Ecto neural progenitor cell (in vitro differentiated cells): ENCODE data around the gene PITPNC1.
A peak's percentile ranks its signal among the peaks of the same experiment; 100 is the strongest.
"Not testable (repeated sequence)": the region's sequence is repeated elsewhere in the genome, so short reads cannot be mapped to it uniquely, and the experiment has no call there.

Experiments used
- DNase-seq: peaks from one replicate; pipeline ENCODE4 v3.0.0-alpha.2; 2018; ENCODE audit warnings: low spot score

Gene PITPNC1

GRCh38 chr17:67369676-67370075, 7.4 kb upstream of the PITPNC1 start:
- no peak for DNase-seq

- DNase-seq: no peak
These were observed 4.3 kb upstream of the PITPNC1 start for GRCh38 chr17:67372751-67373150.

GRCh38 chr17:67374329-67375053, 2.6 kb upstream of the PITPNC1 start:
- DNase-seq: peak; percentile 91

- DNase-seq: no peak
These were observed 2.0 kb upstream of the PITPNC1 start for GRCh38 chr17:67375054-67375427.

- no peak for DNase-seq
These were observed 1.4 kb upstream of the PITPNC1 start for GRCh38 chr17:67375716-67376115.

- no peak for DNase-seq
These were observed 705 bp upstream of the PITPNC1 start for GRCh38 chr17:67376415-67376736.

- peak; percentile 85 for DNase-seq
These were observed 690 bp downstream of the PITPNC1 start for GRCh38 chr17:67377488-67378453.

GRCh38 chr17:67378454-67379250, 1.6 kb downstream of the PITPNC1 start:
- peak; percentile 95 for DNase-seq

- no peak for DNase-seq
These were observed 2.2 kb downstream of the PITPNC1 start for GRCh38 chr17:67379251-67379630.

GRCh38 chr17:67381929-67382257, 4.8 kb downstream of the PITPNC1 start:
- no peak for DNase-seq

GRCh38 chr17:67385122-67385988, 8.3 kb downstream of the PITPNC1 start:
- DNase-seq: no peak

GRCh38 chr17:67386965-67387551, 10.0 kb downstream of the PITPNC1 start:
- DNase-seq: peak; percentile 83

GRCh38 chr17:67388536-67388935, 11.5 kb downstream of the PITPNC1 start:
- DNase-seq: not testable (repeated sequence)

GRCh38 chr17:67388986-67389385, 11.9 kb downstream of the PITPNC1 start:
- DNase-seq: no peak

GRCh38 chr17:67390006-67390645, 13.0 kb downstream of the PITPNC1 start:
- no peak for DNase-seq

- no peak for DNase-seq
These were observed 13.7 kb downstream of the PITPNC1 start for GRCh38 chr17:67390646-67391361.

- no peak for DNase-seq
These were observed 15.0 kb downstream of the PITPNC1 start for GRCh38 chr17:67392111-67392510.

- no peak for DNase-seq
These were observed 16.8 kb downstream of the PITPNC1 start for GRCh38 chr17:67393809-67394397.

GRCh38 chr17:67399676-67400075, 22.6 kb downstream of the PITPNC1 start:
- no peak for DNase-seq

GRCh38 chr17:67400193-67400592, 23.1 kb downstream of the PITPNC1 start:
- no peak for DNase-seq
